Skin epidermis (tissue), 12 donors: ENCODE data around the gene OR8S1.
"Not testable (repeated sequence)": the region's sequence is repeated elsewhere in the genome, so short reads cannot be mapped to it uniquely, and the experiment has no call there.

ENCODE experiments used
- H3K27ac ChIP-seq, 21 experiments: fragments of 200-600 bp; sonication (generic) in 11 of 21; one replicate each; pipeline ENCODE4 v1.5.0; 2020; ENCODE audit warnings: mild to moderate bottlenecking in 3 of 21, inconsistent platforms in 2 of 21, moderate library complexity in 2 of 21
- H3K4me3 ChIP-seq, 7 experiments: fragments of 200-600 bp; sonication (generic) in 2 of 7; one replicate each; pipeline ENCODE4 v1.5.0; 2020; ENCODE audit warnings: inconsistent platforms in 2 of 7, mild to moderate bottlenecking in 2 of 7, moderate library complexity in 1 of 7

OR8S1 gene

GRCh38 chr12:48525332-48525731, at the start of gene OR8S1:
OR8S1 (plus strand) TSS chr12:48525632; CDS start chr12:48525632, 0 bp downstream.
- H3K27ac ChIP-seq: no peak within 1 kb of the TSS
- no peak within 1 kb of the TSS for H3K4me3 ChIP-seq

GRCh38 chr12:48482198-48482597, 43.2 kb upstream of the OR8S1 start, which contains the start of gene C12orf54:
C12orf54 (plus strand) TSS chr12:48482498; CDS start chr12:48483297, 799 bp downstream.
- no peak within 1 kb of the TSS for H3K4me3 ChIP-seq
- H3K27ac ChIP-seq: no peak within 1 kb of the TSS

GRCh38 chr12:48482930-48483329, 42.5 kb upstream of the OR8S1 start:
- H3K4me3 ChIP-seq: no peak overlapping the region
- H3K27ac ChIP-seq: no peak overlapping the region

- Histone ChIP-seq H3K4me3 (no peak overlapping the region), H3K27ac (peak overlapping the region in 1 of 21 experiments; percentile 17)
Measured at GRCh38 chr12:48486261-48486660, 39.2 kb upstream of the OR8S1 start.

- H3K4me3 ChIP-seq: no peak overlapping the region
- peak overlapping the region in 2 of 21 experiments; percentile 5 to 17 for H3K27ac ChIP-seq
Measured at GRCh38 chr12:48486679-48487078, 38.8 kb upstream of the OR8S1 start.

GRCh38 chr12:48489012-48489411, 36.4 kb upstream of the OR8S1 start:
- Histone ChIP-seq H3K4me3 (no peak overlapping the region), H3K27ac (peak overlapping the region in 6 of 21 experiments; percentile 3 to 76 (median 44))

- H3K27ac ChIP-seq: peak overlapping the region in 6 of 21 experiments; percentile 3 to 76 (median 44)
- not testable (repeated sequence) for H3K4me3 ChIP-seq
Measured at GRCh38 chr12:48489456-48489855, 36.0 kb upstream of the OR8S1 start.

- not testable (repeated sequence) for H3K4me3 ChIP-seq, H3K27ac ChIP-seq
Measured at GRCh38 chr12:48500281-48500680, 25.2 kb upstream of the OR8S1 start.

- H3K27ac ChIP-seq, H3K4me3 ChIP-seq: not testable (repeated sequence)
Measured at GRCh38 chr12:48506836-48507235, 18.6 kb upstream of the OR8S1 start.

GRCh38 chr12:48508987-48509386, 16.4 kb upstream of the OR8S1 start:
- H3K27ac ChIP-seq: no peak overlapping the region
- H3K4me3 ChIP-seq: no peak overlapping the region

- H3K4me3 ChIP-seq: no peak overlapping the region
- H3K27ac ChIP-seq: no peak overlapping the region
Measured at GRCh38 chr12:48510111-48510510, 15.3 kb upstream of the OR8S1 start.

GRCh38 chr12:48512855-48513254, 12.6 kb upstream of the OR8S1 start:
- Histone ChIP-seq H3K4me3 (no peak overlapping the region), H3K27ac (no peak overlapping the region)

- Histone ChIP-seq H3K4me3 (no peak overlapping the region), H3K27ac (no peak overlapping the region)
Measured at GRCh38 chr12:48514728-48515127, 10.7 kb upstream of the OR8S1 start.

- not testable (repeated sequence) for H3K27ac ChIP-seq, H3K4me3 ChIP-seq
Measured at GRCh38 chr12:48520381-48520780, 5.1 kb upstream of the OR8S1 start.

GRCh38 chr12:48527891-48528670, 2.6 kb downstream of the OR8S1 start:
- Histone ChIP-seq H3K4me3 (no peak overlapping the region), H3K27ac (no peak overlapping the region)

GRCh38 chr12:48532601-48533000, 7.2 kb downstream of the OR8S1 start:
- Histone ChIP-seq H3K27ac (no peak overlapping the region), H3K4me3 (no peak overlapping the region)

GRCh38 chr12:48536602-48537001, 11.2 kb downstream of the OR8S1 start:
- Histone ChIP-seq H3K27ac (no peak overlapping the region), H3K4me3 (no peak overlapping the region)

GRCh38 chr12:48542300-48542928, 17.0 kb downstream of the OR8S1 start:
- no peak overlapping the region for H3K4me3 ChIP-seq
- H3K27ac ChIP-seq: no peak overlapping the region

- H3K4me3 ChIP-seq: no peak overlapping the region
- H3K27ac ChIP-seq: no peak overlapping the region
Measured at GRCh38 chr12:48545833-48546469, 20.5 kb downstream of the OR8S1 start.

- H3K27ac ChIP-seq, H3K4me3 ChIP-seq: not testable (repeated sequence)
Measured at GRCh38 chr12:48547012-48547411, 21.6 kb downstream of the OR8S1 start.

GRCh38 chr12:48551636-48552035, 26.2 kb downstream of the OR8S1 start:
- H3K27ac ChIP-seq: not testable (repeated sequence)

More at GRCh38 chr12:48551636-48552035, 26.2 kb downstream of the OR8S1 start:
- not testable (repeated sequence) for H3K4me3 ChIP-seq
